GM10266 (cell line): ENCODE measurements around the gene LARGE1.

Experiments
- DNase-seq: peaks from one replicate; pipeline ENCODE4 v3.0.0; 2012; ENCODE audit errors: extremely low spot score
- CTCF ChIP-seq: IDR thresholded peaks from 2 replicates; pipeline ENCODE4 v1.5.1; 2012; ENCODE audit warnings: mild to moderate bottlenecking, low read depth; ENCODE audit not compliant: control insufficient read depth, insufficient read depth; ENCODE audit errors: missing control alignments

LARGE1 gene

GRCh38 chr22:33529424-33530113, 390.7 kb downstream of the LARGE1 start:
- TF ChIP-seq CTCF, result no peak
- DNase-seq, result no peak

GRCh38 chr22:33528183-33528582, 392.1 kb downstream of the LARGE1 start:
- TF ChIP-seq CTCF, result no peak
- no peak for DNase-seq

GRCh38 chr22:33526434-33527107, 393.7 kb downstream of the LARGE1 start:
- DNase-seq, result no peak
- no peak for TF ChIP-seq CTCF

GRCh38 chr22:33524511-33525260, 395.6 kb downstream of the LARGE1 start:
- no peak for DNase-seq
- no peak for TF ChIP-seq CTCF

- no peak for TF ChIP-seq CTCF
- DNase-seq, result no peak
Observed at GRCh38 chr22:33521879-33522665, 398.2 kb downstream of the LARGE1 start.

GRCh38 chr22:33520904-33521780, 399.1 kb downstream of the LARGE1 start:
- no peak for DNase-seq
- TF ChIP-seq CTCF, result no peak
